ENCODE results near the gene TMED1.
A peak's percentile ranks its signal among the peaks of the same experiment; 100 is the strongest.
"Not testable (repeated sequence)": the region's sequence is repeated elsewhere in the genome, so short reads cannot be mapped to it uniquely, and the experiment has no call there.

Gene TMED1

GRCh38 chr19:10862561-10863106 is 26.6 kb upstream of the TMED1 start:
- DNase-seq (ENCODE audit: low read depth), result no peak

- DNase-seq (ENCODE audit: low read depth), result peak; percentile 60
Observed at GRCh38 chr19:10861103-10861651, 25.2 kb upstream of the TMED1 start.

GRCh38 chr19:10858204-10858828 is 22.3 kb upstream of the TMED1 start:
- DNase-seq (ENCODE audit: low read depth), result peak; percentile 63

- not testable (repeated sequence) for DNase-seq (ENCODE audit: low read depth)
Observed at GRCh38 chr19:10856899-10857298, 20.9 kb upstream of the TMED1 start.

- peak; percentile 60 for DNase-seq (ENCODE audit: low read depth)
Observed at GRCh38 chr19:10855879-10856522, 20.0 kb upstream of the TMED1 start.

- DNase-seq (ENCODE audit: low read depth), result no peak
Observed at GRCh38 chr19:10854350-10855089, 18.5 kb upstream of the TMED1 start.

GRCh38 chr19:10852941-10853340 is 16.9 kb upstream of the TMED1 start:
- no peak for DNase-seq (ENCODE audit: low read depth)

GRCh38 chr19:10852098-10852800 is 16.2 kb upstream of the TMED1 start:
- peak; percentile 84 for DNase-seq (ENCODE audit: low read depth)

GRCh38 chr19:10850631-10851030 is 14.6 kb upstream of the TMED1 start:
- no peak for DNase-seq (ENCODE audit: low read depth)

- no peak for DNase-seq (ENCODE audit: low read depth)
Observed at GRCh38 chr19:10848230-10848856, 12.3 kb upstream of the TMED1 start, which contains the start of gene C19orf38. C19orf38 (plus strand) TSS chr19:10848415; CDS start chr19:10848509, 94 bp downstream.

GRCh38 chr19:10846500-10847202 is 10.6 kb upstream of the TMED1 start:
- DNase-seq (ENCODE audit: low read depth), result no peak

- no peak for DNase-seq (ENCODE audit: low read depth)
Observed at GRCh38 chr19:10842788-10843187, 6.8 kb upstream of the TMED1 start.

- DNase-seq (ENCODE audit: low read depth), result no peak
Observed at GRCh38 chr19:10839114-10840050, 3.4 kb upstream of the TMED1 start.

GRCh38 chr19:10838377-10838776 is 2.4 kb upstream of the TMED1 start:
- DNase-seq (ENCODE audit: low read depth), result no peak

GRCh38 chr19:10837649-10838048 is 1.6 kb upstream of the TMED1 start:
- not testable (repeated sequence) for DNase-seq (ENCODE audit: low read depth)

- peak; percentile 86 for DNase-seq (ENCODE audit: low read depth)
Observed at GRCh38 chr19:10836479-10837330, 693 bp upstream of the TMED1 start.

- DNase-seq (ENCODE audit: low read depth), result peak; percentile 34
Observed at GRCh38 chr19:10835089-10835753, 791 bp downstream of the TMED1 start.

- DNase-seq (ENCODE audit: low read depth), result no peak
Observed at GRCh38 chr19:10832939-10833296, 3.1 kb downstream of the TMED1 start.

Measured in ELR (cell line).